Right lobe of liver (tissue), 4 donors: Measurements from ENCODE around the gene GRK4.

Experiments
- CTCF ChIP-seq, 4 donors: fragments of 200-600 bp in 3 of 4; fragments of 450-650 bp in 1 of 4; IDR thresholded peaks; one replicate each; pipeline versions ENCODE4 v1.5.1 to v1.8.0; 2016 to 2022; ENCODE audit warnings: antibody characterized with exemption in 4 of 4, mild to moderate bottlenecking in 2 of 4
- POLR2A ChIP-seq: fragments of 450-650 bp; IDR thresholded peaks from one replicate; pipeline ENCODE4 v1.6.1; 2017; ENCODE audit warnings: antibody characterized with exemption, mild to moderate bottlenecking
- donor health status: DM: no; HTN: no; CAD: no.
- donor health status: DM: no; HTN: no; CAD: no.
- donor health status: DM: no; HTN: yes; CAD: no.

GRCh38 chr4:2927016-2927695 is 36.2 kb upstream of the GRK4 start:
- TF ChIP-seq CTCF (IDR thresholded peaks at IDR 0.05) = no peak
- no peak for TF ChIP-seq POLR2A
